Measurements from ENCODE around the gene MYO3B. TPM values are rescaled to one million over a fixed set of nuclear protein-coding genes. Genes with fewer than 3 reads are reported as not detected.

The MYO3B gene
- total and polyA plus RNA-seq, 8 donors, result 0.38 to 1.3 (median 0.52) TPM

- 58 to 68% methylated on average over 2 of the region's 2 CpGs for WGBS, 2 donors
- no peaks in the 10 kb centered on the region for H3K36me3 ChIP-seq
- DNase-seq (no peak), FAIRE-seq (no peak), ATAC-seq (no peak)
- TF ChIP-seq, protein P1, sequence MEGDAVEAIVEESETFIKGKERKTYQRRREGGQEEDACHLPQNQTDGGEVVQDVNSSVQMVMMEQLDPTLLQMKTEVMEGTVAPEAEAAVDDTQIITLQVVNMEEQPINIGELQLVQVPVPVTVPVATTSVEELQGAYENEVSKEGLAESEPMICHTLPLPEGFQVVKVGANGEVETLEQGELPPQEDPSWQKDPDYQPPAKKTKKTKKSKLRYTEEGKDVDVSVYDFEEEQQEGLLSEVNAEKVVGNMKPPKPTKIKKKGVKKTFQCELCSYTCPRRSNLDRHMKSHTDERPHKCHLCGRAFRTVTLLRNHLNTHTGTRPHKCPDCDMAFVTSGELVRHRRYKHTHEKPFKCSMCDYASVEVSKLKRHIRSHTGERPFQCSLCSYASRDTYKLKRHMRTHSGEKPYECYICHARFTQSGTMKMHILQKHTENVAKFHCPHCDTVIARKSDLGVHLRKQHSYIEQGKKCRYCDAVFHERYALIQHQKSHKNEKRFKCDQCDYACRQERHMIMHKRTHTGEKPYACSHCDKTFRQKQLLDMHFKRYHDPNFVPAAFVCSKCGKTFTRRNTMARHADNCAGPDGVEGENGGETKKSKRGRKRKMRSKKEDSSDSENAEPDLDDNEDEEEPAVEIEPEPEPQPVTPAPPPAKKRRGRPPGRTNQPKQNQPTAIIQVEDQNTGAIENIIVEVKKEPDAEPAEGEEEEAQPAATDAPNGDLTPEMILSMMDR (IDR thresholded peaks at IDR 0.05), result no peak
- intact Hi-C loops (cut with DNase I), result no loop called here
- no peak overlapping the region for H3K27ac ChIP-seq
- no peaks in the 10 kb centered on the region for H3K4me1 ChIP-seq
- H3K27me3 ChIP-seq, result no peaks in the 10 kb centered on the region
- no peaks in the 10 kb centered on the region for H3K9me3 ChIP-seq
- no peak overlapping the region for H3K4me3 ChIP-seq
Observed at GRCh38 chr2:170587117-170587516, 409.2 kb downstream of the MYO3B start.

DNA sequence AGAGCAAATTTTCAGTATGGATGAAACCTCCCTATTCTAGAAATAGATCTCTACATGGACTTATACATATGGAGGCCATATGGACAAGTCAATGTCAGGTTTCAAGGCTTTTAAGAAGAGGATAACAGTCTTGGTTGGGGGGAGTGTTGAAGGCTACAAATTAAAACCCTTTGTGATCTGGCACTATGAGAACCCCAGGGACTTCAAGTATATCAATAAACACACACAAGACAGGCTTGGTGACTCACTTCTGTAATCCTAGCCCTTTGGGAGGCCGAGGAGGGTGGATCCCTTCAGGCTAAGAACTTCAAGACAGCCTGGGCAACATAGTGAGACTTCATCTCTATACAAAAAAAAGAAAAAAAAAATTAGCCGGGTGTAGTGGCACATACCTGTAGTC is 410.0 kb downstream of the MYO3B start:
- Histone ChIP-seq H3K27ac (no peak overlapping the region), H3K4me1 (no peaks in the 10 kb centered on the region), H3K27me3 (no peaks in the 10 kb centered on the region), H3K4me3 (no peak overlapping the region), H3K36me3 (no peaks in the 10 kb centered on the region), H3K9me3 (no peaks in the 10 kb centered on the region)
- no peak for DNase-seq
- WGBS, 2 donors, result 66 to 83% methylated on average over 2 of the region's 2 CpGs
- intact Hi-C loops (cut with DNase I), result no loop called here
- TF ChIP-seq, protein P1 (IDR thresholded peaks at IDR 0.05), result no peak
- no peak for ATAC-seq
- FAIRE-seq, result no peak

GRCh38 chr2:170588729-170589128 is 410.8 kb downstream of the MYO3B start:
- H3K27me3 ChIP-seq, result no peaks in the 10 kb centered on the region
- TF ChIP-seq, protein P1 (IDR thresholded peaks at IDR 0.05), result no peak
- H3K9me3 ChIP-seq, result no peaks in the 10 kb centered on the region
- no peaks in the 10 kb centered on the region for H3K4me1 ChIP-seq
- H3K36me3 ChIP-seq, result no peaks in the 10 kb centered on the region
- H3K27ac ChIP-seq, result no peak overlapping the region
- H3K4me3 ChIP-seq, result no peak overlapping the region
- 62 to 73% methylated on average over 2 of the region's 2 CpGs for WGBS, 2 donors
- ATAC-seq (no peak), DNase-seq (no peak), FAIRE-seq (no peak)
- intact Hi-C loops (cut with DNase I), result no loop called here

GRCh38 chr2:170596576-170596975 is 418.6 kb downstream of the MYO3B start:
- H3K27ac ChIP-seq, result no peak overlapping the region
- no peaks in the 10 kb centered on the region for H3K9me3 ChIP-seq
- TF ChIP-seq, protein P1 (IDR thresholded peaks at IDR 0.05), result no peak
- H3K27me3 ChIP-seq, result no peaks in the 10 kb centered on the region
- H3K4me3 ChIP-seq, result no peak overlapping the region
- H3K4me1 ChIP-seq, result no peaks in the 10 kb centered on the region
- ATAC-seq (no peak), FAIRE-seq (no peak), DNase-seq (no peak)
- 91% methylated on average over 3 of the region's 3 CpGs for WGBS, 2 donors
- no peaks in the 10 kb centered on the region for H3K36me3 ChIP-seq
- intact Hi-C loops (cut with DNase I), result no loop called here

GRCh38 chr2:170598067-170598395 is 420.1 kb downstream of the MYO3B start:
- Histone ChIP-seq H3K4me3 (no peak overlapping the region), H3K4me1 (no peaks in the 10 kb centered on the region), H3K36me3 (no peaks in the 10 kb centered on the region), H3K9me3 (no peaks in the 10 kb centered on the region), H3K27ac (no peak overlapping the region), H3K27me3 (no peaks in the 10 kb centered on the region)
- FAIRE-seq (no peak), DNase-seq (no peak), ATAC-seq (no peak)
- WGBS, 2 donors, result 62 to 70% methylated on average over 4 of the region's 4 CpGs
- intact Hi-C loops (cut with DNase I), result no loop called here
- TF ChIP-seq, protein P1 (IDR thresholded peaks at IDR 0.05), result no peak

Data from pancreas (tissue), 10 donors.